BE2C (cell line): ENCODE data around the gene NCEH1.

Experiments used
- DNase-seq: peaks from one replicate; pipeline ENCODE4 v3.0.0-alpha.2; 2020
- H3K27me3 ChIP-seq: fragments of 250-450 bp; sonication (Bioruptor Pico); 2 replicates; pipeline ENCODE4 v1.5.1; 2020; ENCODE audit warnings: mild to moderate bottlenecking
- H3K36me3 ChIP-seq: fragments of 250-450 bp; sonication (Bioruptor Pico); 2 replicates; pipeline ENCODE4 v1.5.1; 2020; ENCODE audit warnings: mild to moderate bottlenecking
- H3K4me1 ChIP-seq: fragments of 250-450 bp; sonication (Bioruptor Pico); 2 replicates; pipeline ENCODE4 v1.5.1; 2020
- H3K4me3 ChIP-seq: 2 replicates; pipeline ENCODE4 v1.5.1; 2011; ENCODE audit warnings: low read depth, low read length
- H3K9me3 ChIP-seq: fragments of 250-450 bp; sonication (Bioruptor Pico); 2 replicates; pipeline ENCODE4 v1.5.1; 2020
- CTCF ChIP-seq: IDR thresholded peaks from 2 replicates; pipeline ENCODE4 v1.5.1; 2012; ENCODE audit warnings: mild to moderate bottlenecking, low read depth, low read length

The NCEH1 gene

GRCh38 chr3:172608575-172608974 lies 102.3 kb downstream of the NCEH1 start:
- H3K4me1 ChIP-seq = no peaks in the 10 kb centered on the region
- no peaks in the 10 kb centered on the region for H3K27me3 ChIP-seq
- DNase-seq = no peak
- no peaks in the 10 kb centered on the region for H3K36me3 ChIP-seq
- no peak for TF ChIP-seq CTCF
- H3K9me3 ChIP-seq = no peaks in the 10 kb centered on the region; the same call in 1 of the 2 replicates
- no peak overlapping the region for H3K4me3 ChIP-seq

- Histone ChIP-seq H3K9me3 (no peaks in the 10 kb centered on the region; the same call in 1 of the 2 replicates), H3K36me3 (no peaks in the 10 kb centered on the region), H3K4me3 (no peak overlapping the region), H3K4me1 (no peaks in the 10 kb centered on the region), H3K27me3 (no peaks in the 10 kb centered on the region)
- TF ChIP-seq CTCF = no peak
- no peak for DNase-seq
Measured at GRCh38 chr3:172607305-172608121, 103.4 kb downstream of the NCEH1 start.

- Histone ChIP-seq H3K27me3 (no peaks in the 10 kb centered on the region), H3K4me3 (no peak overlapping the region), H3K36me3 (no peaks in the 10 kb centered on the region), H3K9me3 (no peaks in the 10 kb centered on the region; the same call in 1 of the 2 replicates), H3K4me1 (no peaks in the 10 kb centered on the region)
- no peak for DNase-seq
- no peak for TF ChIP-seq CTCF
Measured at GRCh38 chr3:172606021-172606420, 104.8 kb downstream of the NCEH1 start.

- Histone ChIP-seq H3K9me3 (no peaks in the 10 kb centered on the region; the same call in 1 of the 2 replicates), H3K27me3 (no peaks in the 10 kb centered on the region), H3K36me3 (no peaks in the 10 kb centered on the region), H3K4me1 (no peaks in the 10 kb centered on the region), H3K4me3 (no peak overlapping the region)
- DNase-seq = no peak
- TF ChIP-seq CTCF = no peak
Measured at GRCh38 chr3:172604895-172605646, 105.8 kb downstream of the NCEH1 start.

- DNase-seq = no peak
- no peak overlapping the region for H3K4me3 ChIP-seq
- no peak for TF ChIP-seq CTCF
- H3K27me3 ChIP-seq = no peaks in the 10 kb centered on the region
- H3K36me3 ChIP-seq = no peaks in the 10 kb centered on the region
- H3K4me1 ChIP-seq = no peaks in the 10 kb centered on the region
- H3K9me3 ChIP-seq = no peaks in the 10 kb centered on the region
Measured at GRCh38 chr3:172601066-172601832, 109.6 kb downstream of the NCEH1 start.
